Neuronal stem cell (in vitro differentiated cells): ENCODE measurements around the gene NPR1.
A peak's percentile ranks its signal among the peaks of the same experiment; 100 is the strongest.

Experiments used
- DNase-seq: peaks from one replicate; pipeline ENCODE4 v3.0.0-alpha.2; 2013; ENCODE audit warnings: low spot score
- H2AFZ ChIP-seq: one replicate; pipeline ENCODE4 v1.6.1; 2013; ENCODE audit warnings: mild to moderate bottlenecking, low read length, inconsistent platforms
- H2AK5ac ChIP-seq: 2 replicates; pipeline ENCODE4 v1.6.1; 2013; ENCODE audit warnings: low read depth, mild to moderate bottlenecking, inconsistent platforms, low read length, moderate library complexity, mixed read lengths
- H2BK120ac ChIP-seq: 2 replicates; pipeline ENCODE4 v1.6.1; 2013; ENCODE audit warnings: low read depth, mild to moderate bottlenecking, inconsistent platforms, low read length, moderate library complexity, mixed read lengths
- H2BK12ac ChIP-seq: one replicate; pipeline ENCODE4 v1.6.1; 2013; ENCODE audit warnings: low read length, inconsistent platforms
- H2BK15ac ChIP-seq: 2 replicates; pipeline ENCODE4 v1.6.1; 2013; ENCODE audit warnings: mild to moderate bottlenecking, low read length, inconsistent platforms, mixed read lengths
- H2BK5ac ChIP-seq: one replicate; pipeline ENCODE4 v1.6.1; 2013; ENCODE audit warnings: inconsistent platforms, mild to moderate bottlenecking, low read length, moderate library complexity
- H3K14ac ChIP-seq: one replicate; pipeline ENCODE4 v1.6.1; 2013; ENCODE audit warnings: low read length, inconsistent platforms
- H3K18ac ChIP-seq: 2 replicates; pipeline ENCODE4 v1.6.1; 2013; ENCODE audit warnings: low read length, inconsistent platforms
- H3K23ac ChIP-seq: 2 replicates; pipeline ENCODE4 v1.6.1; 2013; ENCODE audit warnings: low read depth, mild to moderate bottlenecking, mixed read lengths, low read length, inconsistent platforms; ENCODE audit not compliant: poor library complexity
- H3K27ac ChIP-seq: replicated peaks from 3 replicates; pipeline ENCODE4 v1.5.1; 2013; ENCODE audit warnings: low read length, inconsistent platforms
- H3K27me3 ChIP-seq, 3 experiments: 2 replicates each; pipeline ENCODE4 v1.6.1; 2013; ENCODE audit warnings: low read length in 3 of 3, mild to moderate bottlenecking in 2 of 3, inconsistent platforms in 1 of 3, low read depth in 1 of 3, mixed read lengths in 1 of 3, moderate library complexity in 1 of 3; ENCODE audit not compliant: control insufficient read depth in 3 of 3, insufficient read depth in 3 of 3
- H3K36me3 ChIP-seq, 2 donors: replicated peaks in 1 of 2; 2 replicates each; pipeline ENCODE4 v1.6.1; 2013; ENCODE audit warnings: low read length in 2 of 2; ENCODE audit not compliant: control insufficient read depth in 2 of 2, insufficient read depth in 2 of 2
- H3K4ac ChIP-seq: 2 replicates; pipeline ENCODE4 v1.6.1; 2013; ENCODE audit warnings: inconsistent platforms, mild to moderate bottlenecking, low read length, moderate library complexity
- H3K4me1 ChIP-seq, 2 donors: 1 replicate in 1 of 2; 2 replicates in 1 of 2; pipeline ENCODE4 v1.6.1; 2013; ENCODE audit warnings: low read length in 2 of 2, low read depth in 1 of 2; ENCODE audit not compliant: control insufficient read depth in 2 of 2, insufficient read depth in 1 of 2
- H3K4me2 ChIP-seq: one replicate; pipeline ENCODE4 v1.6.1; 2013; ENCODE audit warnings: mild to moderate bottlenecking, low read length, inconsistent platforms; ENCODE audit not compliant: insufficient read depth, poor library complexity, severe bottlenecking
- H3K4me3 ChIP-seq, 2 donors: 2 replicates each; pipeline ENCODE4 v1.5.1; 2013; ENCODE audit warnings: low read length in 2 of 2, mild to moderate bottlenecking in 2 of 2, inconsistent platforms in 1 of 2, moderate library complexity in 1 of 2
- H3K79me1 ChIP-seq: one replicate; pipeline ENCODE4 v1.6.1; 2013; ENCODE audit warnings: low read depth, mild to moderate bottlenecking, inconsistent platforms, low read length, moderate library complexity
- H3K9ac ChIP-seq: one replicate; pipeline ENCODE4 v1.6.1; 2013; ENCODE audit warnings: mild to moderate bottlenecking, low read depth, low read length, inconsistent platforms; ENCODE audit not compliant: poor library complexity
- H3K9me3 ChIP-seq, 2 donors: replicated peaks in 1 of 2; 2 replicates each; pipeline versions ENCODE3 to v1.6.1; 2013; ENCODE audit warnings: low read length in 2 of 2, mild to moderate bottlenecking in 2 of 2, inconsistent platforms in 1 of 2, low read depth in 1 of 2, mixed read lengths in 1 of 2, moderate library complexity in 1 of 2; ENCODE audit not compliant: control insufficient read depth in 2 of 2, insufficient read depth in 1 of 2
- H4K8ac ChIP-seq: one replicate; pipeline ENCODE4 v1.6.1; 2013; ENCODE audit warnings: low read depth, mild to moderate bottlenecking, inconsistent platforms, low read length, moderate library complexity
- H4K91ac ChIP-seq: one replicate; pipeline ENCODE4 v1.6.1; 2013; ENCODE audit warnings: low read length, low read depth, mild to moderate bottlenecking, inconsistent platforms; ENCODE audit not compliant: poor library complexity
- WGBS, 2 donors: extraction: QIAGEN DNeasy Blood & Tissue Kit; methylation state at CpG; one replicate each; pipeline ENCODE4 v1.1.7; 2013; ENCODE audit warnings: missing lambda C conversion rate in 2 of 2, mixed read lengths in 1 of 2; ENCODE audit not compliant: insufficient read length in 2 of 2, insufficient replicate concordance in 1 of 2; ENCODE audit errors: extremely low coverage in 2 of 2; 5-methylcytosine and 5-hydroxymethylcytosine counted together

The NPR1 gene

DNA sequence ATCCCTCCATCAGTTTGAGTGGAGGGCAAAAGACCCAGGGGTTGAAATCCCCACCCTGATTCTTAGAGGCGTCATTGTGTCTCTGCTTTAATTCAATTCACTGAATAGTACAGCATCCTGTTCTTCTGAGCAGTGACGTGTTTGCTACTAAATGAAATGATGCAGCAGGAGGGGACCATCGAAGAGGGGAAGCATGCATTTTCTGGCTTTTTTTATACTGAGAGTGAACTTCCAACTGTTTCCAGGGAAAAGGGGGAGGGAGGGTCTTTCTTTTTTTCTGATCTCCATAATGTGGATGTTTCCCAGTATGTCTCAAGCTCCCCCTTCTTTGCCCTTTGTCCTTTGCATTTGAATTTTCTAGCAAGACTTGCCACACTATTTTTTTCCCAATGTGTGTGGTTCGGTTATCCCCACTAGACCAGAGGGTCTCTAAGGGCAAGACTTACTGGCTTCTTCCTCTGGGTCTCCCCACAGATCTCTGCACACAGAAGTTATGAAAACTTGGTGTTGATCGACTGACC, 52.0 kb downstream of the NPR1 start:
- Histone ChIP-seq H3K36me3 (peaks cover 0 to 33% of the 10 kb centered on the region in 2 donors), H3K18ac (no peak overlapping the region), H3K4ac (no peak overlapping the region), H3K9me3 (no peaks in the 10 kb centered on the region), H3K4me1 (peaks cover 7 to 22% of the 10 kb centered on the region in 2 donors), H2BK5ac (no peak overlapping the region), H3K27me3 (no peaks in the 10 kb centered on the region), H3K27ac (no peak overlapping the region), H2AK5ac (no peak overlapping the region), H3K14ac (no peak overlapping the region), H2BK15ac (no peak overlapping the region), H2BK12ac (no peak overlapping the region), H4K91ac (no peak overlapping the region), H3K79me1 (peaks cover 5% of the 10 kb centered on the region), H3K4me3 (no peak overlapping the region), H3K23ac (no peak overlapping the region), H2BK120ac (no peak overlapping the region), H3K9ac (no peak overlapping the region), H4K8ac (no peak overlapping the region), H3K4me2 (no peak overlapping the region), H2AFZ (no peak overlapping the region)
- no CpG with 5 or more reads among the region's 5 CpGs for WGBS, 2 donors
- DNase-seq = no peak

DNA sequence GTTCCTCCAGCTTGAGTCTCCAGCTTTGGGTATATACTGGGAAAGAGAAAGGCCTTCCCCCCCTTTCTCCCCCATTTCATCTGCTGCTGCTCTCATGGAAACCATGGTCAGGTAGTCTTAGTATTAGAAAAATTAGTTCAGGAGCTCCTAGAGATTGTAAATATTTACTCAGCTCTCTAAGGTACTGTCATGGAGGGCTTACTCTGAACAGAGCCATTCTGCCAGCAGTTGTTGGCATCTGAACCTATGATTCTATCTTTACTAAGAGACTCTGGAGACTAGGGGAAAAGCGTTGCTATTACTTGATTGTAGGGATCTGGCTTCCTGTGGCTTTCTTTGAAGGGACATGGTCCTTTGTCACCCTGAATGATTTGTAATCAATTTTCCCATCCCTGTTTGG, 55.5 kb downstream of the NPR1 start:
- Histone ChIP-seq H3K27me3 (no peaks in the 10 kb centered on the region), H2BK5ac (no peak overlapping the region), H3K4me1 (peaks cover 6 to 22% of the 10 kb centered on the region in 2 donors), H3K14ac (no peak overlapping the region), H3K4me3 (no peak overlapping the region), H3K4me2 (no peak overlapping the region), H2AFZ (no peak overlapping the region), H2BK120ac (no peak overlapping the region), H2BK12ac (no peak overlapping the region), H4K91ac (no peak overlapping the region), H3K9me3 (no peaks in the 10 kb centered on the region), H2AK5ac (no peak overlapping the region), H3K27ac (peak overlapping the region; percentile 48), H2BK15ac (no peak overlapping the region), H3K4ac (no peak overlapping the region), H3K79me1 (peaks cover 2% of the 10 kb centered on the region), H4K8ac (no peak overlapping the region), H3K36me3 (peaks cover 0 to 54% of the 10 kb centered on the region in 2 donors), H3K18ac (no peak overlapping the region), H3K23ac (no peak overlapping the region), H3K9ac (no peak overlapping the region)
- no CpG with 5 or more reads among the region's 1 CpG for WGBS, 2 donors
- DNase-seq = no peak

DNA sequence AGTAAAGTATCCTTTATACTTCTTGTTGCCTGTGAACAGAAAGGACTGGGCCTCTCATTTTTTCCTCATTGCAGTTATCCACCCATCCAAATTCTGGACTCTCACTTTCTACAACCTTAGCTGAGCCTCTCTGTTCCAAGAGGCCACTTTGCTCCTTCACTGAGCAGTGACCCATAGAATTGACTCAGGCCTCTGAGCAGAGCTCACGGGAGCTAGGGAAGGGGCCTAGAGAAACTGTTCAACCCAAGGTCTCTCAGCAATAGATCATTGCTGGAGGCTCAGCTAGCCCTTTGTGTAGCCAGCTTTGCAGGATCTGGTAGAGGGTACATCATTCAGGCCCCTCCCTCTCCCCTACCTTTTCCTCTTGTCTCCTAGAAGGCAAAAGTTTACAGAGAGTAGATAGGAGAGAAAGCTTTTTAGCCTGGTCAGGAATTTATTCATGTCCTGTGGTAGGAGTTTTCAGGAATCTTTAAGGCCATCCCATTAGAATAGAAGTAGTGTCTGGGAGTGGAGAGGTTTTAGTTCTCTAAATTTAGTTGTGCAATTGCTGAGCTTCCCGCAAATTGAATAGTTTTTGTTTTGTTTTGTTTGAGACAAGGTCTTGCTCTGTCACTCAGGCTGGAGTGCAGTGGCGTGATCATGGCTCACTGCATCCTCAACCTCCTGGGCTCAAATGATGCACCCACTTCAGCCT, 56.1 kb downstream of the NPR1 start:
- Histone ChIP-seq H3K4me3 (no peak overlapping the region), H3K36me3 (peaks cover 0 to 54% of the 10 kb centered on the region in 2 donors), H3K14ac (no peak overlapping the region), H3K23ac (no peak overlapping the region), H4K8ac (no peak overlapping the region), H2BK120ac (no peak overlapping the region), H3K4me1 (peaks cover 3 to 17% of the 10 kb centered on the region in 2 donors), H4K91ac (no peak overlapping the region), H2BK5ac (no peak overlapping the region), H3K18ac (no peak overlapping the region), H2AFZ (no peak overlapping the region), H3K4me2 (no peak overlapping the region), H2AK5ac (no peak overlapping the region), H3K9ac (no peak overlapping the region), H3K27me3 (no peaks in the 10 kb centered on the region), H3K4ac (no peak overlapping the region), H2BK15ac (no peak overlapping the region), H3K79me1 (no peaks in the 10 kb centered on the region), H3K27ac (peak overlapping the region; percentile 48), H3K9me3 (no peaks in the 10 kb centered on the region), H2BK12ac (no peak overlapping the region)
- no CpG with 5 or more reads among the region's 3 CpGs for WGBS, 2 donors
- DNase-seq = no peak

DNA sequence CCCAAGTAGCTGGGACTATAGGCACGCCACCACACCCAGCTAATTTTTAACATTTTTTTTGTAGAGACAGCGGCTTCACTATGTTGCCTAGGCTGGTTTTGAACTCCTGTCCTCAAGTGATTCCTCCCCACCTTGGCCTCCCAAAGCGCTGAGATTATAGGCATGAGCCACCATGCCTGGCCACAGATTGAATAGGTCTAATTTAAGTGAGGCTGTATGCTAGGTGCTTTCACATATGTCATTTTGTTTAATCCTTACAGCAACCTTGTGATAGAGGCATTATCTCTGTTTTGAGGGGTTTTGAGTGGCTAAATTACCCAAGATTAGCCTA, 56.6 kb downstream of the NPR1 start:
- Histone ChIP-seq H2BK120ac (no peak overlapping the region), H3K4ac (no peak overlapping the region), H3K79me1 (no peaks in the 10 kb centered on the region), H2AFZ (no peak overlapping the region), H3K27me3 (no peaks in the 10 kb centered on the region), H3K4me2 (no peak overlapping the region), H3K4me1 (peaks cover 3 to 12% of the 10 kb centered on the region in 2 donors), H2BK5ac (no peak overlapping the region), H3K9ac (no peak overlapping the region), H3K4me3 (no peak overlapping the region), H3K36me3 (peaks cover 0 to 55% of the 10 kb centered on the region in 2 donors), H2BK15ac (no peak overlapping the region), H4K91ac (no peak overlapping the region), H3K9me3 (no peaks in the 10 kb centered on the region), H3K23ac (no peak overlapping the region), H3K27ac (no peak overlapping the region), H3K18ac (no peak overlapping the region), H2AK5ac (no peak overlapping the region), H2BK12ac (no peak overlapping the region), H3K14ac (no peak overlapping the region), H4K8ac (no peak overlapping the region)
- no peak for DNase-seq
- no CpG with 5 or more reads among the region's 3 CpGs for WGBS, 2 donors
